Smooth muscle cell (in vitro differentiated cells): ENCODE measurements around the gene RAB3C. TPM values are rescaled to one million over a fixed set of nuclear protein-coding genes. Genes with fewer than 3 reads are reported as not detected.
A peak's percentile ranks its signal among the peaks of the same experiment; 100 is the strongest.

Experiments used
- DNase-seq: peaks from one replicate; lab custom pipeline; 2025; ENCODE audit not compliant: unreplicated experiment; lab: John Stamatoyannopoulos, UW
- H2AFZ ChIP-seq: fragments of 200-600 bp; sonication (generic); 2 replicates; pipeline ENCODE4 v1.6.0; 2016; ENCODE audit warnings: antibody characterized with exemption, low read depth, mild to moderate bottlenecking
- H3F3A ChIP-seq: fragments of 200-600 bp; sonication (generic); 2 replicates; pipeline ENCODE4 v1.6.0; 2017; ENCODE audit warnings: antibody characterized with exemption, low read depth
- H3K27ac ChIP-seq: fragments of 200-600 bp; sonication (generic); 2 replicates; pipeline ENCODE4 v1.5.1; 2016; ENCODE audit warnings: low read depth, mild to moderate bottlenecking
- H3K27me3 ChIP-seq: fragments of 200-600 bp; sonication (generic); 2 replicates; pipeline ENCODE4 v1.6.1; 2016; ENCODE audit warnings: low read depth, mild to moderate bottlenecking
- H3K36me3 ChIP-seq: fragments of 200-600 bp; sonication (generic); 2 replicates; pipeline ENCODE4 v1.5.1; 2016; ENCODE audit warnings: low read depth
- H3K4me1 ChIP-seq: fragments of 200-600 bp; sonication (generic); 2 replicates; pipeline ENCODE4 v1.5.1; 2016; ENCODE audit warnings: low read depth
- H3K4me2 ChIP-seq: fragments of 200-600 bp; sonication (generic); 2 replicates; pipeline ENCODE4 v1.6.0; 2016; ENCODE audit warnings: mild to moderate bottlenecking
- H3K4me3 ChIP-seq: fragments of 200-600 bp; sonication (generic); 2 replicates; pipeline ENCODE4 v1.5.1; 2016; ENCODE audit warnings: mild to moderate bottlenecking
- H3K79me2 ChIP-seq: fragments of 200-600 bp; sonication (generic); 2 replicates; pipeline ENCODE4 v1.6.0; 2016; ENCODE audit warnings: low read depth, mild to moderate bottlenecking
- H3K9ac ChIP-seq: fragments of 200-600 bp; sonication (generic); 2 replicates; pipeline ENCODE4 v1.6.0; 2016; ENCODE audit warnings: low read depth
- H3K9me3 ChIP-seq: fragments of 200-600 bp; sonication (generic); replicated peaks from 2 replicates; pipeline ENCODE4 v1.5.1; 2016; ENCODE audit warnings: low read depth
- H4K20me1 ChIP-seq: fragments of 200-600 bp; sonication (generic); 2 replicates; pipeline ENCODE4 v1.6.0; 2016; ENCODE audit warnings: low read depth
- CTCF ChIP-seq: fragments of 200-600 bp; sonication (generic); IDR thresholded peaks from 2 replicates; pipeline ENCODE4 v1.5.1; 2017; ENCODE audit warnings: borderline replicate concordance, mild to moderate bottlenecking, antibody characterized with exemption; ENCODE audit not compliant: insufficient read depth, poor library complexity, severe bottlenecking
- WGBS: methylation state at CpG from one replicate; pipeline ENCODE4 v1.1.7; 2016; ENCODE audit warnings: low lambda C conversion rate; 5-methylcytosine and 5-hydroxymethylcytosine counted together
- polyA plus RNA-seq: library from polyadenylated mRNA; unstranded; fragments of >200 nt; fragmentation: Nextera tagmentation; extraction: Ambion mirVana; gene quantifications from 2 replicates; pipeline ENCODE4 v1.2.1, GENCODE V29; 2016
- total RNA-seq: library from RNA; depleted of rRNA; stranded (reverse); fragments of >200 nt; gene quantifications from 2 replicates; pipeline ENCODE4 v1.2.3, GENCODE V29; 2014

The RAB3C gene
- total and polyA plus RNA-seq, 2 experiments from 2014 or later, result 0.10 to 1.1 TPM

GRCh38 chr5:58745350-58745749, 162.5 kb downstream of the RAB3C start:
- Histone ChIP-seq H2AFZ (no peak overlapping the region), H3K4me1 (no peaks in the 10 kb centered on the region), H3K27me3 (no peaks in the 10 kb centered on the region), H3K4me2 (no peak overlapping the region), H3K27ac (no peak overlapping the region), H3K9me3 (no peaks in the 10 kb centered on the region), H4K20me1 (no peaks in the 10 kb centered on the region), H3K4me3 (no peak overlapping the region), H3K36me3 (no peaks in the 10 kb centered on the region), H3K79me2 (no peaks in the 10 kb centered on the region), H3F3A (peaks cover 3% of the 10 kb centered on the region), H3K9ac (no peak overlapping the region)
- no peak for DNase-seq
- WGBS, result 87% methylated on average over 4 of the region's 4 CpGs
- no peak for TF ChIP-seq CTCF

- H3K4me3 ChIP-seq, result no peak overlapping the region
- H2AFZ ChIP-seq, result no peak overlapping the region
- no peaks in the 10 kb centered on the region for H4K20me1 ChIP-seq
- no peak for TF ChIP-seq CTCF
- no peaks in the 10 kb centered on the region for H3K9me3 ChIP-seq
- H3K27me3 ChIP-seq, result no peaks in the 10 kb centered on the region
- no peaks in the 10 kb centered on the region for H3K36me3 ChIP-seq
- no peak overlapping the region for H3K27ac ChIP-seq
- peaks cover 3% of the 10 kb centered on the region for H3F3A ChIP-seq
- H3K4me2 ChIP-seq, result no peak overlapping the region
- H3K79me2 ChIP-seq, result no peaks in the 10 kb centered on the region
- 70% methylated on average over 4 of the region's 4 CpGs for WGBS
- no peak for DNase-seq
- no peak overlapping the region for H3K9ac ChIP-seq
- no peaks in the 10 kb centered on the region for H3K4me1 ChIP-seq
Observed at GRCh38 chr5:58746321-58746720, 163.4 kb downstream of the RAB3C start.

GRCh38 chr5:58750036-58750435, 167.2 kb downstream of the RAB3C start:
- H3K27me3 ChIP-seq, result no peaks in the 10 kb centered on the region
- no peaks in the 10 kb centered on the region for H4K20me1 ChIP-seq
- H3K79me2 ChIP-seq, result no peaks in the 10 kb centered on the region
- H3F3A ChIP-seq, result no peaks in the 10 kb centered on the region
- H2AFZ ChIP-seq, result no peak overlapping the region
- DNase-seq, result no peak
- H3K36me3 ChIP-seq, result no peaks in the 10 kb centered on the region
- no peaks in the 10 kb centered on the region for H3K9me3 ChIP-seq
- H3K27ac ChIP-seq, result no peak overlapping the region
- TF ChIP-seq CTCF, result no peak
- H3K4me2 ChIP-seq, result no peak overlapping the region
- no peaks in the 10 kb centered on the region for H3K4me1 ChIP-seq
- no peak overlapping the region for H3K4me3 ChIP-seq
- no peak overlapping the region for H3K9ac ChIP-seq

GRCh38 chr5:58751222-58751837, 168.5 kb downstream of the RAB3C start:
- Histone ChIP-seq H3K4me2 (no peak overlapping the region), H3K9ac (no peak overlapping the region), H2AFZ (no peak overlapping the region), H3K4me3 (no peak overlapping the region), H3K36me3 (no peaks in the 10 kb centered on the region), H3K9me3 (no peaks in the 10 kb centered on the region), H3F3A (no peaks in the 10 kb centered on the region), H3K79me2 (no peaks in the 10 kb centered on the region), H4K20me1 (no peaks in the 10 kb centered on the region), H3K4me1 (no peaks in the 10 kb centered on the region), H3K27ac (peak overlapping the region; percentile 8), H3K27me3 (no peaks in the 10 kb centered on the region)
- TF ChIP-seq CTCF, result no peak
- 46% methylated on average over 4 of the region's 4 CpGs for WGBS
- no peak for DNase-seq
